OCI-LY7 (cell line): ENCODE results near the gene AQP12A.
"Not testable (repeated sequence)": the region's sequence is repeated elsewhere in the genome, so short reads cannot be mapped to it uniquely, and the experiment has no call there.

Source experiments
- CTCF ChIP-seq: fragments of 200-600 bp; sonication (generic); conservative IDR thresholded peaks from 2 replicates; pipeline ENCODE4 v1.5.1; 2014; ENCODE audit warnings: mild to moderate bottlenecking, antibody characterized with exemption, low read length, moderate library complexity, mixed read lengths
- EZH2phosphoT487 ChIP-seq: fragments of 200-600 bp; sonication (generic); IDR thresholded peaks from 2 replicates; pipeline ENCODE4 v1.6.1; 2018; ENCODE audit warnings: low read depth, borderline replicate concordance, mild to moderate bottlenecking, mixed run types, antibody characterized with exemption, low read length, moderate library complexity, mixed read lengths

GRCh38 chr2:240692583-240693561 is 1.2 kb downstream of the AQP12A start:
- not testable (repeated sequence) for TF ChIP-seq CTCF, EZH2phosphoT487
